Mucosa of gallbladder (tissue), 1 donor: ENCODE data around the gene PAM16. TPM values are rescaled to one million over a fixed set of nuclear protein-coding genes. Genes with fewer than 3 reads are reported as not detected.

ENCODE experiments used
- DNase-seq: peaks from one replicate; pipeline ENCODE4 v3.0.0-alpha.2; 2020; ENCODE audit warnings: low spot score
- total RNA-seq: library from RNA; stranded (reverse); gene quantifications from one replicate; pipeline ENCODE4 v1.2.1, GENCODE V29; 2021
- donor health status: DM: no; HTN: no; CAD: no.

The PAM16 gene
- total RNA-seq, 1 donor from 2014 or later: 27.5 TPM

GRCh38 chr16:4319454-4320421 lies 31.4 kb downstream of the PAM16 start:
- DNase-seq: no peak

GRCh38 chr16:4318967-4319366 lies 32.2 kb downstream of the PAM16 start:
- DNase-seq: no peak

GRCh38 chr16:4318451-4318910 lies 32.6 kb downstream of the PAM16 start:
- DNase-seq: no peak

- DNase-seq: no peak
Measured at GRCh38 chr16:4317532-4318450, 33.3 kb downstream of the PAM16 start.

- no peak for DNase-seq
Measured at GRCh38 chr16:4316864-4317531, 34.1 kb downstream of the PAM16 start.

- DNase-seq: no peak
Measured at GRCh38 chr16:4316108-4316863, 34.8 kb downstream of the PAM16 start.

GRCh38 chr16:4315186-4316107 lies 35.7 kb downstream of the PAM16 start, which contains the start of gene GLIS2:
GLIS2 (plus strand) TSS chr16:4316067; CDS start chr16:4332281, 16,214 bp downstream.
- DNase-seq: peak; percentile 54

- no peak for DNase-seq
Measured at GRCh38 chr16:4314532-4315185, 36.5 kb downstream of the PAM16 start.

GRCh38 chr16:4313563-4314531 lies 37.3 kb downstream of the PAM16 start:
- DNase-seq: peak; percentile 50

GRCh38 chr16:4309833-4310266 lies 41.3 kb downstream of the PAM16 start:
- peak; percentile 61 for DNase-seq

- DNase-seq: no peak
Measured at GRCh38 chr16:4309102-4309832, 41.9 kb downstream of the PAM16 start.

GRCh38 chr16:4307215-4308037 lies 43.7 kb downstream of the PAM16 start:
- peak; percentile 94 for DNase-seq

GRCh38 chr16:4306470-4307214 lies 44.5 kb downstream of the PAM16 start:
- no peak for DNase-seq

GRCh38 chr16:4303973-4304372 lies 47.1 kb downstream of the PAM16 start:
- no peak for DNase-seq

- no peak for DNase-seq
Measured at GRCh38 chr16:4301968-4302367, 49.2 kb downstream of the PAM16 start.

GRCh38 chr16:4301177-4301576 lies 49.9 kb downstream of the PAM16 start:
- no peak for DNase-seq
